Fibroblast of pulmonary artery (primary cell): ENCODE measurements around the gene CACNA1D.

Experiments used
- DNase-seq: peaks from one replicate; pipeline ENCODE4 v3.0.0-alpha.2; 2010; ENCODE audit warnings: low read depth
- H3K4me3 ChIP-seq: replicated peaks from 2 replicates; pipeline ENCODE4 v1.5.1; 2011; ENCODE audit warnings: low read depth, mild to moderate bottlenecking, control low read depth, low read length, moderate library complexity
- TF ChIP-seq, protein P1 (sequence below): IDR thresholded peaks from 2 replicates; pipeline ENCODE4 v1.5.1; 2011; ENCODE audit warnings: mild to moderate bottlenecking, control low read depth, low read length, inconsistent platforms; ENCODE audit errors: missing control alignments

CACNA1D gene

DNA sequence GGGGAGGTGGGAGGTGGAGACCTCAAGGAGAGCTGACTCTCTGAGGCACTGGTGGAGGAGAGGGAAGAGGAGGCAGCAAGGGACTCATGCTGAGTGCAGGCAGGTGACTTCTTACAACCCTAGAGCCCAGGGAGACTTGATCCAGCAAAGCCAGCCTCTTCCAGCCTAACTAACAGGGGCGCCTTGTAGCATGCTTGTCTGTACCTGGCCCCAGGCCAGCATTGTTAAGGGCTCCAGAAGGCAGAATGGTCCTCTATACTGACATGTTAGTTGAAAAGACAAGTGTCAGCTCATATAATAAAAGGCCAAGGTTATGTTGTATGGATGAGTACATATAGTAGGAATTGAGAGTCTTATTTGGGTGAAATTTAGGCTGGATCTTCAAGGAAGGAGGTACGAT, 286.4 kb downstream of the CACNA1D start:
- TF ChIP-seq, protein P1, sequence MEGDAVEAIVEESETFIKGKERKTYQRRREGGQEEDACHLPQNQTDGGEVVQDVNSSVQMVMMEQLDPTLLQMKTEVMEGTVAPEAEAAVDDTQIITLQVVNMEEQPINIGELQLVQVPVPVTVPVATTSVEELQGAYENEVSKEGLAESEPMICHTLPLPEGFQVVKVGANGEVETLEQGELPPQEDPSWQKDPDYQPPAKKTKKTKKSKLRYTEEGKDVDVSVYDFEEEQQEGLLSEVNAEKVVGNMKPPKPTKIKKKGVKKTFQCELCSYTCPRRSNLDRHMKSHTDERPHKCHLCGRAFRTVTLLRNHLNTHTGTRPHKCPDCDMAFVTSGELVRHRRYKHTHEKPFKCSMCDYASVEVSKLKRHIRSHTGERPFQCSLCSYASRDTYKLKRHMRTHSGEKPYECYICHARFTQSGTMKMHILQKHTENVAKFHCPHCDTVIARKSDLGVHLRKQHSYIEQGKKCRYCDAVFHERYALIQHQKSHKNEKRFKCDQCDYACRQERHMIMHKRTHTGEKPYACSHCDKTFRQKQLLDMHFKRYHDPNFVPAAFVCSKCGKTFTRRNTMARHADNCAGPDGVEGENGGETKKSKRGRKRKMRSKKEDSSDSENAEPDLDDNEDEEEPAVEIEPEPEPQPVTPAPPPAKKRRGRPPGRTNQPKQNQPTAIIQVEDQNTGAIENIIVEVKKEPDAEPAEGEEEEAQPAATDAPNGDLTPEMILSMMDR = no peak
- no peak for DNase-seq
- no peak overlapping the region for H3K4me3 ChIP-seq

DNA sequence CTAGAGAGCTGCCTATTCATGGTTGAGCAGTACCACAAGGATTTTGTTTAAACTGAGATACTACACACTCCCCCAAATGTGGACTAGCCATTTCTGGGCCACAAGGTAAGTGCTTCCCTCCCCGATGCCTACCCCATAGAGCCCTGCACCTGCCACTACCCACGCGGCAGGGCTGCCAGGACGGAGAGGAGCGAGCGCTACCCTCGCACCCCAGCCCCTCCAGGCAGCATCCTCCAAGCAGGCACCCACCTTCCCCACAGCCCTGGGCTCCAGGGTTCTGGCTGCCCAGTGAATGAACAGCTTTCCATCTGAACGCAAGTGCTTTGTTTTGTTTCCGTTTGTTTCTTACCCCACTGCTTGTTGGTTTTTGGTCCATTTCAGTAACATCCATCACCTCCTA, 292.6 kb downstream of the CACNA1D start:
- H3K4me3 ChIP-seq = no peak overlapping the region
- TF ChIP-seq, protein P1 = no peak
- no peak for DNase-seq

DNA sequence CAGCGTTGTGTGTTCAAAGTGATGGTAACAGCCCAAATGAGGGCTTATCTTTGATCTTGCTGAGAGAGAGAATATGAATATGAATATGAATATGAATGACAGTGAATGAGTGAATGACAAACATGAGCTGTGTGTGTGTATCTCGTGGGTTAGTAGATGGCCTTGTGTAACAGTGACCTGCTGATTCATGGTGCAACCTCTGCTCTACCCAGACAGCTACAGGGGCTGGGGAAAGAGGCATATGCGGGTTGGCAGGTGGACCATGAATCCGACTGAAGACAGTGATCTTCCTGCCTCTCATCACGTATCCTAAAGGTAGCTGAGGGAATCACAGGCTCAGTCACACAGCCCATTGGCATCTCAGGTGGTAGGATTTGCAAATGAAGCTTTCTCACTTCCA, 293.6 kb downstream of the CACNA1D start:
- TF ChIP-seq, protein P1 = no peak
- no peak overlapping the region for H3K4me3 ChIP-seq
- DNase-seq = no peak

DNA sequence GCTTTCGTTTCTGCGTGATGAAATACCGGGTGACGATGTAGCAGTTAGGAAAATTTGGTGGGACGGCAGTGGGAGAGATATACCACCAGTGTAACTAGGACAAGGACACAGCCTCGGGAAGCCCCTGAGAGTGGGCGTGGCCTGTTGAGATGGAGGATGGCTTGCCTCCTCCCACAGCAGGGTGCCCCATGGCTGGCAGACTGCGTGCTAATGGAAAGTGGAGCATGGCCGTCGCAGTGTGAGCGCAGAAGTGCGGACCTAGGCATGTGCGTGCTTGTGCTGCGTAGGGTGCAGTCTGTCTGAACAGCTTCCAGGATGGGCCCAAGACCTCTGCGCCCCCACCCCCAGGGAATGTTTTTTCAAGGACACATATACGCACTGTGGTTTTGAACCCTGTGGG, 295.0 kb downstream of the CACNA1D start:
- no peak overlapping the region for H3K4me3 ChIP-seq
- TF ChIP-seq, protein P1 = no peak
- no peak for DNase-seq

DNA sequence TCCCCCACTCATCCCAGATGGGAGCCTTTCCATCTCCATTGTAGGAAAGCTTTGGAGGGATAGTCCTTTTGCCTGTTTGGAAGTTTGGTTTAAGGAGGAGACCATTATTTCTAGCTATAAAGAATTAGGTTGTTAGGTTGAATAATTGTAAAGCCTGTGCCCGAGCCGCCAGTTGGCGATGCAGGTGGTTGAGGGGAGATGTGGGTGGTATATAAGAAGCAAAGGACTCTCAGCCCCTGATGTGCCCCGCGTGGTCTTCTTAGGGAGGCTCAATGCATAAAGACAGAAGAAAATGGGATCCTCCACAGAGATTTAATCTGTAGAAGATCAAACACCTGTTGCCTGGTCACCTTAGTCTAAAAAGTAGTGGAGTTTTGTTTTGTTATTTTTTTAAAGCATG, 296.1 kb downstream of the CACNA1D start:
- TF ChIP-seq, protein P1 = no peak
- H3K4me3 ChIP-seq = no peak overlapping the region
- no peak for DNase-seq

DNA sequence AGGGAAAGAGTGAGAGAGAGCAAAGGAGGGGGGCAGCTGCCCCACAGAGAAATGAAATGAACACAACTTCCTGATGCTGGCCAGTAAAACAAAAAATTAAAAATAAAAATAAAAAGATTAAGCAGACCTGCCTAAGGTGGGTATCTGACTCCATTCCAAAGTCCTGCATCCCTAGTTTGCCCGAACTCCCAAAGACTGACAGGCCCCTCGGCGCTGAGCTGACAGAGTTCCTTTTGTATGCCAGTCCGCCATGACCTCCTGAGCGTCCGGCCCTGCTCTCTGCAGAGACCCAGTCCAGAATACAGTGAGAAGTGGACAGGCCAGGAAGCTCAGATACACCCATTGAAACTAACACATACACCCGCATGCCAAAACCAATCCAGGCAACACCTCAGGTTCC, 296.9 kb downstream of the CACNA1D start:
- H3K4me3 ChIP-seq = no peak overlapping the region
- TF ChIP-seq, protein P1 = no peak
- DNase-seq = no peak

DNA sequence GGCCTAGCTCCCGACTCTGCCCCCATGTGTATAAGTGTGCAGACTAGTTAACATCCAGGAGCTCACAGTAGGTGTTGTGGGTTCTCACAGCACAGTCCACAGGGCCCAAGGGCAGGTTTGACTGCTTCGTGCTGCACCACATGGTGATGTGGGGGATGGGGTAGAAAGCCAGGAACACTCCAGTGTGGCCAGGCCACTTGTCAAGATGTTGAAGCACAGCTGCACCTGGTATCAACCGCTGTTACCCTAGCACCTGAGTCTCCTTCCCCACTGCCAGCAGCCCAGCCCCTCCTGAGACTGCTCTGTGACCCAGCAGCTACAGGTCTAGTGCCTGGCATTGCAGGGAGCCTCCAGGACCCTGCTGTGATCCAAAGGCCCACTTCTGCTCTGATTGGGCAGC, 298.5 kb downstream of the CACNA1D start:
- no peak overlapping the region for H3K4me3 ChIP-seq
- DNase-seq = no peak
- TF ChIP-seq, protein P1 = no peak
